SK-N-MC (cell line): Measurements from ENCODE around the gene ARL11.

Experiments
- EZH2 ChIP-seq: fragments of 200-600 bp; sonication (generic); IDR thresholded peaks from one replicate; pipeline ENCODE4 v1.6.1; 2017; ENCODE audit warnings: antibody characterized with exemption
- FOXP2 ChIP-seq: optimal IDR thresholded peaks from 2 replicates; pipeline ENCODE3; 2011; ENCODE audit warnings: mild to moderate bottlenecking, moderate library complexity; ENCODE audit not compliant: insufficient read depth; ENCODE audit errors: extremely low read length, control extremely low read depth
- POLR2AphosphoS5 ChIP-seq: IDR thresholded peaks from 2 replicates; pipeline ENCODE4 v1.6.1; 2012; ENCODE audit warnings: mild to moderate bottlenecking, low read depth, low read length, borderline replicate concordance

DNA sequence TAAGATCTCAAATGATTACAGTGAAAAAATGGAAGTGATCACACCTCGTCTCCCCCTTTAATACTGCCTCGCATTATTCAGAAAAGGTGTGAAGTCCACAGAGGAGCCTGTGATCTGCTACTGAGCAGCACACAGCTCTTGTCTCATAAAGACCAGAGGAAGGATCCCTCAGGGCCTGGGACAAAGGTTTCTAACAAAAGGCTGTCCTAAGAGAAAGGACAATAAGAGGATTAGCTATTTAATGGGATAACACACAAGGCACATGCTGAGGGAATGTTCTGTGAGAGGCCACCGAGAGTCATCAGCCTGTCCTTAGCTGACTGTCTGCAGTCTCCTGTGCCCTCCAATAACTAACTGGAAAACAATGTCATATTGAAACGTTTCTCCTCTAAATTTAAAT is 36.3 kb downstream of the ARL11 start:
- TF ChIP-seq EZH2 = no peak
- no peak for TF ChIP-seq POLR2AphosphoS5
- no peak for TF ChIP-seq FOXP2
